ENCODE results near the gene CD53.

DNA sequence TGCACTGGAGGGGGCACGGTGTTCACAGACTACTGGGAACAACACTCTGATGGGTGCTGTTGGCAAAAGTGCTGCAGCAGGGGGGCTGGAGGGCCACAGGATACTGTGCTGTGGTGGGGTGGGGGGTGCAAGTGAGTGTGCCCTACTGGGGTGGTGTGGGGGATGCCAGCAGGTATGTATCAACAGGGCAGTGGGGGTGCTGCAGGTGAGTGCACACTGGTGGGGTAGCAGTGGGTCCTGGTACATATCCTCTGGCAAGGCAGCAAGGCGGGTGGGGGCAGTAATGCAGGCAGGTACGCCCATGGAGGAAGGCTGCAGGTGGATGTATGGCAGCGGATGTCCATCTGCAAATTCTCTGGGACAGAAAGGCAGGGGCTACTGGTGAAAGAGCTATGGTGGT lies 48.8 kb upstream of the CD53 start:
- TF ChIP-seq, protein P1, sequence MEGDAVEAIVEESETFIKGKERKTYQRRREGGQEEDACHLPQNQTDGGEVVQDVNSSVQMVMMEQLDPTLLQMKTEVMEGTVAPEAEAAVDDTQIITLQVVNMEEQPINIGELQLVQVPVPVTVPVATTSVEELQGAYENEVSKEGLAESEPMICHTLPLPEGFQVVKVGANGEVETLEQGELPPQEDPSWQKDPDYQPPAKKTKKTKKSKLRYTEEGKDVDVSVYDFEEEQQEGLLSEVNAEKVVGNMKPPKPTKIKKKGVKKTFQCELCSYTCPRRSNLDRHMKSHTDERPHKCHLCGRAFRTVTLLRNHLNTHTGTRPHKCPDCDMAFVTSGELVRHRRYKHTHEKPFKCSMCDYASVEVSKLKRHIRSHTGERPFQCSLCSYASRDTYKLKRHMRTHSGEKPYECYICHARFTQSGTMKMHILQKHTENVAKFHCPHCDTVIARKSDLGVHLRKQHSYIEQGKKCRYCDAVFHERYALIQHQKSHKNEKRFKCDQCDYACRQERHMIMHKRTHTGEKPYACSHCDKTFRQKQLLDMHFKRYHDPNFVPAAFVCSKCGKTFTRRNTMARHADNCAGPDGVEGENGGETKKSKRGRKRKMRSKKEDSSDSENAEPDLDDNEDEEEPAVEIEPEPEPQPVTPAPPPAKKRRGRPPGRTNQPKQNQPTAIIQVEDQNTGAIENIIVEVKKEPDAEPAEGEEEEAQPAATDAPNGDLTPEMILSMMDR (IDR thresholded peaks at IDR 0.05; ENCODE audit: insufficient read depth, low read length): no peak
- no peak for TF ChIP-seq GABPA (IDR thresholded peaks at IDR 0.05; ENCODE audit: low read depth)
